T47D (cell line): ENCODE data around the gene ITGB1BP1.
"Not testable (repeated sequence)": the region's sequence is repeated elsewhere in the genome, so short reads cannot be mapped to it uniquely, and the experiment has no call there.

Experiments
- DNase-seq, 2 experiments: peaks; one replicate each; pipeline versions ENCODE4 v3.0.0 to v3.0.0-alpha.2; 2011 to 2012; ENCODE audit warnings: low read depth in 1 of 2, low spot score in 1 of 2
- JUND ChIP-seq: IDR thresholded peaks from 2 replicates; pipeline ENCODE4 v1.6.1; 2012; ENCODE audit warnings: low read depth
- in situ Hi-C: cut with HindIII; loops from 2 replicates; pipeline ENCODE4 v1.10.0; 2016; ENCODE audit warnings: low sequenced_read_pairs, low pct_unique_long_range_greater_than_20kb

ITGB1BP1 gene

GRCh38 chr2:9403924-9404323, 19.4 kb downstream of the ITGB1BP1 start:
- no peak for TF ChIP-seq JUND
- in situ Hi-C loops, result no loop called here
- DNase-seq, result no peak

- in situ Hi-C loops, result no loop called here
Measured at GRCh38 chr2:9401646-9402371, 21.5 kb downstream of the ITGB1BP1 start.

DNA sequence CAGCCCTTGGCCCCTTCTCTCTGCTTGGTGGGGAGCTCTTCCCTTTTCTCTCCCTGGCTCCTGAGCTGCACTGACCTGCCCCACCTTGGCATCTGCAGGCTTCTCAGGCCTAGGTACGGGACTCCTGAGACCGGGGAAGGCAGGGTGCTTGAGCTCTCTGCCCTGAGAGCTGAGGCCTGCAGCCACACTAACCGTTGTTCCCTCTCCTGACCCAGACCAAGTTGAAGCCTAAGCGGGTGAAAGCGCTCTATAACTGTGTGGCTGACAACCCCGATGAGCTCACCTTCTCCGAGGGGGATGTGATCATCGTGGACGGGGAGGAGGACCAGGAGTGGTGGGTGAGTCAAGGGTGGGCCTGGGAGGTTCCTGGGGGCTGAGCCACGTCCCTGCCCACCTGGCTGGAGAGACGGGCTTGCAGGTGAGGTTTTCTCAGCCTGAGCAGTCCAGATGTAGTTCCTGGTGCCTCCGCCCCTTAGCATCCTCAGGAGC, 22.2 kb downstream of the ITGB1BP1 start:
- TF ChIP-seq JUND, result no peak
- no peak for DNase-seq
- in situ Hi-C loops, result no loop called here

More at GRCh38 chr2:9401646-9402371, 21.5 kb downstream of the ITGB1BP1 start:
- TF ChIP-seq JUND, result no peak
- DNase-seq, result peak in 1 of 2 experiments; percentile 6

DNA sequence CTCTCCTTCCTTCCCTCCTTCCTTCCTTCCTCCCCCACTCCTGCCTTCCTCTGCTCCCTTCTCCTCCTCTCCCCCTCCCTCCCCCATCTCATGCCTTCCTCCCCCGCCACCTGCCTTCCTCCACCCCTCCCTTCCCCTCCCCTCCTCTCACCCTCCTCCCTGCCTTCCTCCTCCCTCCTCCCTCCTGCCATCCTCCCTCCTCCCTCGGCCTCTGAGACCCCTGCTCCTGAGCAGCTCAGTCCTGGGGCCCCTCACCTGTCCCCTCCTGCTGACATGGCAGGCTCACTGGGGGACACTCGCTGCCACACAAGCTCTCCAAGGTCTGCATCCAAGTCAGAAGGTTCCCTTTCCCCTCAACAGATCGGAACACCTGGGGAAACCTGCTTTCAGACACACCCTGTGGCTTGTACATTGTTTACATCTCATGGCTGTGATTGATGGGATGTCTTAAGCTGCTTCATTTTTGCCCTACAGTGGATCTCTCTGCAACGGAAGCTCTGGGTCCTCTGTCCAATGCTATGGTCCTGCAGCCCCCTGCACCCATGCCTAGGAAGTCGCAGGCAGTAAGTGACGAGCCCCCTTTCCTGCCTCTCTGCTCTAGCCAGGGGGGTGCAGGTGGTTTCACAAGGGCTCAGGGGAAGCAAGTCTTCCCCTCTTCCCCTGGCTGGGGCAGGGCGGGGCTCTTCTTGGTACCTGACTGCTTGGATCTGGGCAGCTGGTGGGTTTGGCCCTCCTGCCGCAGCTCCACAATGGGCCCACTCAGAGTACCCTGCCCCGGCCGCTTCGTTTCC, 22.9 kb downstream of the ITGB1BP1 start:
- no peak for TF ChIP-seq JUND
- in situ Hi-C loops, result no loop called here
- DNase-seq, result peak in 1 of 2 experiments; percentile 4

- no peak for DNase-seq
- in situ Hi-C loops, result no loop called here
- no peak for TF ChIP-seq JUND
Measured at GRCh38 chr2:9398881-9399780, 24.2 kb downstream of the ITGB1BP1 start.

GRCh38 chr2:9398251-9398650, 25.1 kb downstream of the ITGB1BP1 start:
- in situ Hi-C loops, result not testable (repeated sequence)

GRCh38 chr2:9397201-9397600, 26.1 kb downstream of the ITGB1BP1 start:
- DNase-seq, result no peak
- in situ Hi-C loops, result no loop called here
- no peak for TF ChIP-seq JUND

More at GRCh38 chr2:9398251-9398650, 25.1 kb downstream of the ITGB1BP1 start:
- not testable (repeated sequence) for DNase-seq

DNA sequence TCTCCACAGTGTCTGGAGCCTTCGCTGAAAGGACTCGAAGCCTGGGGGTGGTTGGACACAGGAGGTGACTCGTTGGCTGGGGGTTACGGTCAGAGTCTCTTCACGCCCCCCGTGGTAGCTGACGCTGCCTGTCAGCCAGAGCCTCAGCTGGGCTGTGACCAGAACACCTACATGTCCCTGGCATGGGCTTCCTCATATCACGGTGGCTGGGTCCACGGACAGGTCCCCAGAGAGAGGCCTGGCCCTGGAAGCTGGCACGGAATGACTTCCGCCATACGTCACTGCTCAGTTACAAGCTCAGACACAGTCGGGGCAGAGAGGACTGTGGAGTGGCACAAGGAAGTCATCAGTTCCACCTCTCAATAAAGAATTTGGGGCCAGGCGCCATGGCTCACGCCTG, 28.5 kb downstream of the ITGB1BP1 start:
- no peak for DNase-seq
- in situ Hi-C loops, result no loop called here
- TF ChIP-seq JUND, result no peak

DNA sequence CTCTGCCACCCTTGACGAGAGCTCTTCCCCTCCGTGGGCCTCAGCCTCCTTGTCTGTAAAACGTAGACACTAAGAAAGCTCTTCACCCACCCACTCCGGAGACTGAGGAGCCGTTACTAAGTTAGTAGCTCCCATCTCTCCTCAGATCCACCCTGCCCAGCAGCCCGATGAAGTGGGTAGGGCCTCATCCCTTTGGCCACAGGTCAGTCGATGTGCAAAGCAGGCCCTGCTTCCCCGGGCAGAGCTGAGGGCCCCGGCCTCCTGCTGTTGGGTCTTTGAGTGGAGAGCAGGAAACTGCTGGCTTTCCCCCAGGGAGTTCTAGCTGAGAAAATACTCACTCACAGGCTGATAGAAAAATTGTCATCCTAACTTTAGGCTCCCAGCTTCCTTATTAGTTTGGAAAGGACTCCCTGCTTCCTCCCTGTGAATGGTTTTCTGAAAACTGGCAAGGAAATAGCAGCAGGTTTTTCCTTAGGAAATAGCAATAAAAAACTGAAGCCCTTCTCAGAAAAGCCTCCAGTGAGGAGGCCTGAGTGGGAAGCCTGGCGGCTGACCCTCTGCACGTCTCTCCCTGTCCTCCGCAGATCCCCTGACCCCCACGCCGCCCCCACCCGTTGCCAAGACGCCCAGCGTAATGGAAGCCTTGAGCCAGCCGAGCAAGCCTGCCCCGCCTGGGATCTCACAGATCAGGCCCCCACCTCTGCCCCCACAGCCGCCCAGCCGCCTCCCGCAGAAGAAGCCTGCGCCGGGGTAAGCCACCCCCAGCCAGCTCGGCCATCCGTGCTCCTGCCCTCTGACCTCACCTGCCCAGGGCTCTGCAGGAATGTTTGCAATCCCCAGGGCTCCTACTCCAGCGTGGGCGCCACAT, 30.2 kb downstream of the ITGB1BP1 start:
- TF ChIP-seq JUND, result no peak
- in situ Hi-C loops, result no loop called here
- no peak for DNase-seq

DNA sequence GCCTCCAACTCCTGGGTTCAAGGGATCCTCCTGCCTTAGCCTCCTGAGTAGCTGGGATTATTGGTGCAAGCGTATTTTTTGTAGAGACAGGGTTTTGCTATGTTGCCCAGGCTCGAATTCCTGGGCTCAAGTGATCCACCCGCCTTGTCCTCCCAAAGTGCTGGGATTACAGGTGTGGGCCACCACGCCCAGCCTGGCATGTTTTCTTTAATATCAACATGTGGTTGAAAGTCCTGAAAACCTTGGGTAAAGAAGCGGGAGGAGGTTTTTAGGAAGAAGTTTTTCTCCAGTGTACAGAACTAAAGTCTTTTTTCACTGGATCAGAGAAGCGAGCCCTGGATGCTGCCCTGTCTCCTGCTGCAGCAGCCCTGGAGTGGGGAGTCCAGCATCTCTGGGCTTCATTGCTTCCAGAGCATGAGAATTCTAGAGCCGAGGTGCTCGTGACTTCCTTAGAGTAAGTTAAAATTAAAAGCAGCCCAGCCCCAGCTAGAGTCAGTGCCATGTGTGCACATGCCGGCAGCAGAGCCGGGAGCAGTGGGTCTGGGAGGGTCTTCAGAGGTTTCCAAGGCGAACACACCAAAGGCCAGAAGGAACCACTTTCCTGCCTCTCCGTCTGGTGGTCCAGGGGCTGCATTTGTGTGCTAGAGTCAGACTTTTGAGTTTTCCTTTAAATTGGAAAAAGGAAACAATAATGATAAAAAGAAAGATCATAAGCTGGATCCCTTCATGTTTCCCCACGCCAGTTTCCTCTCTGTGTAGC, 31.2 kb downstream of the ITGB1BP1 start:
- in situ Hi-C loops, result no loop called here
- TF ChIP-seq JUND, result no peak
- no peak for DNase-seq

GRCh38 chr2:9390991-9391390, 32.3 kb downstream of the ITGB1BP1 start:
- in situ Hi-C loops, result no loop called here
- no peak for TF ChIP-seq JUND
- no peak for DNase-seq
